Activated T-cell treated with anti-CD3 and anti-CD28 coated beads for 1 hour (primary cell): Measurements from ENCODE around the gene SENP2.
"Not testable (repeated sequence)": the region's sequence is repeated elsewhere in the genome, so short reads cannot be mapped to it uniquely, and the experiment has no call there.

Source experiments
- DNase-seq: peaks from one replicate; pipeline ENCODE4 v3.0.0-alpha.2; 2020; ENCODE audit warnings: low read depth

The SENP2 gene

GRCh38 chr3:185647134-185647879 is 61.2 kb downstream of the SENP2 start:
- DNase-seq = no peak

DNA sequence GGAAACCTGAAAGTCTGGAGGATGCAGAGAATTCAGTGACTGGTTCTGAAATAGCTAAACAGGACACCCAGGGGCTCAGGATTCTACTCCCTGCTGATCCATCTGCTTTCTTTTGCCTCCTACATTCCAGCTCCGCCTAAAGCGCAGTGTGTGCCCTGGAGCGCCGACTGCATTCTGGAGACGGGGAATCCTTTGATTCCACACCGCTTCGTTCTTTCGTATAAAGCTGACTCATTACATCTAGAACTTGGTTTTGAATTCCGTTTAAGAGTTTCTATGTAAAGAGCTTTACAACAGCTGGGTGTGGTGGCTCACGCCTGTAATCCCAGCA is 61.8 kb downstream of the SENP2 start:
- no peak for DNase-seq

DNA sequence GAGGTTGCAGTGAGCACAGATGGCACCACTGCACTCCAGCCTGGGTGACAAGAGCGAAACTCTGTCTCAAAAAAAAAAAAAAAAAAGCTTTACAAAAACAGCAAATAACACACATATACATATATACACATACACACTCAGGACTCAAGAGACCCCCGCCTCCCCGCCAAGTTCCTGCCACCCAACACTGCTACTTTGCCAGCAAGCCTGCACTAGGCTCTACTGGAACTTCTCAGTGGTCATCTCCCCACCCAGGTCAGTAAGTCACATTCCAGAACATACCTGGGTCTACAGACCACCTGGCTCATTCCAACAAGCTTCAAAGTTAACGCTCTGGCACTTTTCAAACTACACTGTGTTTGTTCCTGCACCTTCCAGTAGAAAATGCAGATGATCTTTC is 62.3 kb downstream of the SENP2 start:
- no peak for DNase-seq

GRCh38 chr3:185649414-185649813 is 63.3 kb downstream of the SENP2 start:
- no peak for DNase-seq

GRCh38 chr3:185651971-185652370 is 65.9 kb downstream of the SENP2 start:
- DNase-seq = no peak

GRCh38 chr3:185653949-185654757 is 68.1 kb downstream of the SENP2 start:
- no peak for DNase-seq

GRCh38 chr3:185654758-185655145 is 68.7 kb downstream of the SENP2 start:
- no peak for DNase-seq

DNA sequence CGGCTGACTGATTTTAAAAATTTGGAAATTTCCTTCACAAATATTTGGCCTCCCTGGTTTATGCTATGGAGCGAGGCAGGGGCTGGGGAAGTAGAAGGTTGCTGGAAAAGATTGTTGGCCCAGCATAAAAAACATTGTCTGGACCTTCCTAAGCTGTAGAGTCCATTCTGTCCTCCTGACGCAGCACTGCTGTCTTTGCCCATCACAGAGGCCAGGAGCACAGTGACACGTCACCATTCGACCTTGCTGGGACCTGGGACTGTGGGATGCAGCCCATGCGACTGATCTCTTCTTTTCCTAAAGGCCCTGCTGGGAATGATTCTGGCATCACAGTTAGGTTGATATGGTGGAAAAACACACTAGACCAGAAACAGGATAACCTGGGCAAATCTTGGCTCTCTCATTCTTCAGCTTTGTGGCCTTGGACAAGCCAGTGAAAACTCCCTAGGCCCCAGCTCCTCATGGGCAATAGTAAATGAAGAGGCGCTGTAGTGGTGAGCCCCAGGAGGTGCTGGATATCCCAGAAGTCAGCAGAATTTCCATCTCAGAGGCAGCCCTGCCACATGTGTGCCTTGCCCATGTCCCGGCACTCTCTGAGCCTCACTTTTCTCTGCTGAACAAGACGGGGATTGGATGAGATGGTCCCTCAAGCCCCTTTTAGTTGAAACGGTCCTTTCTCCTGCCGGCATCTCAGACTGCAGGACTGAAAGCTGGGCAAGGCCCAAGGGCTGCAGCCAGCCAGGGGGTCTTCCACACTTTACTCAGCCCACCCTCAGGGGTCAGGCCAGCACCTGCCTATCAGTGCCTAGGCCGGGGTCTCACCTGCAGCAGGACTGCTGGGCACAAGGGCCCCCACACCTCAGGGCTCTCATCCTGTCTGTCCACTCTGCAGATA is 69.6 kb downstream of the SENP2 start:
- no peak for DNase-seq

- DNase-seq = no peak
Measured at GRCh38 chr3:185656321-185656840, 70.3 kb downstream of the SENP2 start.

GRCh38 chr3:185657211-185657610 is 71.1 kb downstream of the SENP2 start:
- no peak for DNase-seq

DNA sequence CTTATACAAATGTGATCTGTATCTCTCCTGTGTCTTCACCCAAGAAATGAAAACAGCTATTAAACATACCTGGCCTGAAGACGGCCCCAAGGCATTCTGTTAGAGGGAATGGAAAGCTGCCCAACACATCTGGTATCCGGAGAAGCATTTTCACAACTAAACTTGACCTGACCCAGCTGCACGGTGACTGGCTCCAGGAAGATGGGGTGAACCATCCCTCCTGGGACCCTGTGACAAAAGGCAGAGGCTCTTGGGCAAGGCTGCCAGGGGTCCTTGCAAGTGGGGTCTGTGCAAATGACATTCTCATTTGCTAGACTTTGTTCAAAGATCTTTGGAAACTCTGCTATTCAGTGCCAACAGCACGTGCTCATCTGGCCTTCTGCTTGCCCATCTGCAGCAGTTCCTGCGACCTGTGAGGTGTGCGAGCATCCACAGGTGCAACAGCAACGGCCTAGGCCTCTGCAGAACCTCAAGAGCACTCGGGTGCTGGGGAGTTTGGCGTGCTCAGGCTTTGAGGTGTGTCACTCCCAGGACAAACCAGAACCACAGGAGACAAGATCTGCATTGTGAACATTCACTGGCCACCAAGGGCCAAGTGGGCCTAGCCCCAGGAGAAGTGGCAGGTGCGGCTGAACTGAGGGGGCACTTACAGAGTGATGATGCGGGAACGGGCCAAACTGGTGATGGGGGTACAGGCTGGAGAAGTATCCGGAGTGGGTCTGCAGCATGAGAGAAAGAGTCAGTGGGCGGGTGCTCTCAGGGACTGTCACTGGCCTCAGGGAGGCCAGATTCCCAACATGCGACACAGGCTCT is 71.8 kb downstream of the SENP2 start:
- no peak for DNase-seq

DNA sequence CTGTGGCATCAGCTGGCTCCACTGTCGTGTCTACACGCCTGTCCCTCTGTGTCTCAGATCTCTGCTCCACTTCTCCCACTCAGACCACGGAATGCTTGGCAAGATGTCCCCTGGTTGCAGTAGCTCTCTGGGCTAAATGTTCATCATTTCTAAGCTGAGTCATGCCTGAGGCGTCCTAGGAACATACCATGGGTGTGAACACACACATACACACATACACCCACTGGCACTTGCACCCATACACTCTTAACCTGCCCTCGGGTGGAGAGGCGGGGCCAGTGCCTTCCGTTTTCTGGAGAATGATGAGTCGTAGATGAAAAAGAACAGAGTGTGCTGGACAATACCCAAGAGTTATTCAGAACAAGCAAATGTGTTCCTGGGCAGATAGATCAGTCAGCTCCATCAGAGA is 72.4 kb downstream of the SENP2 start:
- DNase-seq = no peak

DNA sequence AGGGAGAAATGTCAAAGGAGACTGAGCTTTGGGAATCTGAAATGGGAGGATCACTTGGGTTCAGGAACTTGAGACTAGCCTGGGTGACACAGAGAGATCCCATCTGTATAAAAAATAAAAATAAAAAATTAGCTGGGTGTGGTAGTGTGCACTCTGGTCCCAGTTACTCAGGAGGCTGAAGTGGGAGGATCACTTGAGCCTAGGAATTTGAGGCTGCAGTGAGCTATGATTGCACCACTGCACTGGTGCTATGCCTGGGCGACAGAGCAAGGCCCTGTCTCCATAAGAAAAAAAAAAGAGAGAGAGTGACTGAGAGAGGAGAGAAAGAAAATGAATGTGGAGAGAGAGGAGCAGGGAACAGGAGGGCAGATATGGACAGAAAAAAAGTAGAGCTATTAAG is 72.8 kb downstream of the SENP2 start:
- DNase-seq = no peak

GRCh38 chr3:185659942-185660921 is 74.1 kb downstream of the SENP2 start:
- peak; percentile 35 for DNase-seq

- not testable (repeated sequence) for DNase-seq
Measured at GRCh38 chr3:185661296-185661695, 75.2 kb downstream of the SENP2 start.

DNA sequence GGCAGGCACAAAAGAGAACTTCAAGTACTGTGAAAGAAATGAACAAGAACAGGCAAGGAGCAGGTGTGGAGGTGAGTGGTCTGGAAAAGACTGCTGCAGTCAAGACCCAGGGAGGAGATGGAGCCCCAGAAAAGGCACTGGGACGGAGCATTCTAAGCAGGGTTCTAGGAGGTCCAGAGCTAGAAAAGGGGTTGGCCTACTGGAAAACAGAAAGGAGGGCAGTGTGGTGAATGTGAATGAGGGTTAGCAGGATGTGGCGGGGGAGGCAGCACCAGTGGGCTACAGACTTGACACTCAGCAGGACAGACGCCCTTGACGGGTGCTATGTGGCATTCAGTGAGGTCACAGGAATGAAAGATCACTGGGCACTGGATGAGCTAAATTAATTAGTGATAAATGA is 75.7 kb downstream of the SENP2 start:
- DNase-seq = no peak

DNA sequence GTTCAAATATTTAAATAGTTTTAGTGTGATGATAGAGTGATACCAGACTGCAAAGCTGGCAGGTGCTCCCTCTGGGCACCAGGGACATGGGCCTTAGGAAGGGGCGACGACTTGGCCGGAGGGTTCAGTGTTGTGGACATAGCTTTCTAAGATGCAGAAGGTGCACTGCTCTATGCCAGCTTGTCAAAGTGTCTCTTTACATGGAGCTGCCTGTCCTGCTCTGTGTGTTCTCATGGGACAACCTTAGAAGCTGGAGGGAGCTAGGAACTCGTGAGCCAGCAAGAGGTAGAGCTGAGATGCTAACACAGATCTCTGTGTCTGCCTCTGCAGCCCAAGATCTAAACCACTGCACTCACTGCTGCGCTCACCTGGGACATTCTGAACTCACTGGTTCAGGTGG is 77.8 kb downstream of the SENP2 start:
- no peak for DNase-seq

- DNase-seq = no peak
Measured at GRCh38 chr3:185667574-185667973, 81.5 kb downstream of the SENP2 start.

- no peak for DNase-seq
Measured at GRCh38 chr3:185677146-185677829, 91.2 kb downstream of the SENP2 start.

DNA sequence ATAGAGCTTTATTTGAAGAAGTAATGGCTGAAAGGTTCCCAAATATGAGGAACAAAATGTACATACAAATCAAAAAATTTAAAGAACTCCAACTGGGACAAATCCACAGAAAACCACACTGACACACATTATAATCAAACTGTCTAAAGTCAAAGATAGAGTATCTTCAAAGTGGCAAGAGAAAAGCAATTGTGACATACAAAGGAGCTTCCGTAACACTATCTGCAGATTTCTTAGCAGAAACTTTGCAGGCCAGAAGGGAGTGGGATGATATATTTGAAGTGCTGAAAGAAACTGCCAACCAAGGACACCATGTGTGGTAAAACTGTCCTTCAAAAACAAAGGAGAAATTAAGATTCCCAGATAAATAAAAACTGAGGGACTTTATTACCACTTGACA is 91.9 kb downstream of the SENP2 start:
- DNase-seq = no peak
